Measurements from ENCODE around the gene LENEP.

The LENEP gene

GRCh38 chr1:154960446-154961136 lies 32.8 kb upstream of the LENEP start:
- no peak for DNase-seq (ENCODE audit: low spot score)

GRCh38 chr1:154961207-154962155 lies 31.9 kb upstream of the LENEP start, which contains the start of gene PYGO2:
Gene PYGO2, minus strand, starts transcription at chr1:154961782. Its CDS starts 206 bp downstream, at chr1:154961576.
- peak; percentile 68 for DNase-seq (ENCODE audit: low spot score)

GRCh38 chr1:154962156-154962749 lies 31.1 kb upstream of the LENEP start:
- DNase-seq (ENCODE audit: low spot score): peak; percentile 19

- no peak for DNase-seq (ENCODE audit: low spot score)
Measured at GRCh38 chr1:154962795-154963330, 30.5 kb upstream of the LENEP start.

GRCh38 chr1:154963643-154964042 lies 29.7 kb upstream of the LENEP start:
- DNase-seq (ENCODE audit: low spot score): no peak

- no peak for DNase-seq (ENCODE audit: low spot score)
Measured at GRCh38 chr1:154964359-154964758, 29.0 kb upstream of the LENEP start.

- no peak for DNase-seq (ENCODE audit: low spot score)
Measured at GRCh38 chr1:154966111-154966510, 27.3 kb upstream of the LENEP start.

- no peak for DNase-seq (ENCODE audit: low spot score)
Measured at GRCh38 chr1:154967331-154967950, 25.9 kb upstream of the LENEP start.

GRCh38 chr1:154968731-154969130 lies 24.7 kb upstream of the LENEP start:
- no peak for DNase-seq (ENCODE audit: low spot score)

GRCh38 chr1:154969246-154969645 lies 24.1 kb upstream of the LENEP start:
- no peak for DNase-seq (ENCODE audit: low spot score)

GRCh38 chr1:154969860-154970452 lies 23.4 kb upstream of the LENEP start:
- no peak for DNase-seq (ENCODE audit: low spot score)

- DNase-seq (ENCODE audit: low spot score): peak; percentile 72
Measured at GRCh38 chr1:154970631-154971340, 22.6 kb upstream of the LENEP start, which contains the start of gene SHC1. Gene SHC1, minus strand, starts transcription at chr1:154970747. Its CDS starts 221 bp downstream, at chr1:154970526.

- DNase-seq (ENCODE audit: low spot score): peak; percentile 79
Measured at GRCh38 chr1:154971341-154971998, 21.9 kb upstream of the LENEP start.

- no peak for DNase-seq (ENCODE audit: low spot score)
Measured at GRCh38 chr1:154972213-154972516, 21.2 kb upstream of the LENEP start.

GRCh38 chr1:154972517-154973343 lies 20.7 kb upstream of the LENEP start:
- DNase-seq (ENCODE audit: low spot score): peak; percentile 96

- DNase-seq (ENCODE audit: low spot score): peak; percentile 97
Measured at GRCh38 chr1:154973344-154974101, 19.9 kb upstream of the LENEP start.

GRCh38 chr1:154974102-154974807 lies 19.1 kb upstream of the LENEP start, which contains the start of gene CKS1B:
Gene CKS1B, plus strand, starts transcription at chr1:154974681. Its CDS starts 65 bp downstream, at chr1:154974746.
- DNase-seq (ENCODE audit: low spot score): peak; percentile 100
